Colonic mucosa (tissue), 4 donors: ENCODE data around the gene SLC4A9. TPM values are rescaled to one million over a fixed set of nuclear protein-coding genes. Genes with fewer than 3 reads are reported as not detected.

Source experiments
- DNase-seq: peaks from one replicate; pipeline ENCODE4 v3.0.0-alpha.2; 2020
- H3K27ac ChIP-seq: fragments of 200-600 bp; one replicate; pipeline ENCODE4 v1.8.0; 2021
- H3K27me3 ChIP-seq: fragments of 200-600 bp; one replicate; pipeline ENCODE4 v1.8.0; 2021
- H3K36me3 ChIP-seq: fragments of 200-600 bp; one replicate; pipeline ENCODE4 v1.8.0; 2021
- H3K4me1 ChIP-seq: fragments of 200-600 bp; one replicate; pipeline ENCODE4 v1.8.0; 2021; ENCODE audit warnings: mild to moderate bottlenecking
- H3K4me3 ChIP-seq: fragments of 200-600 bp; one replicate; pipeline ENCODE4 v1.8.0; 2021
- H3K9ac ChIP-seq, 2 donors: one replicate each; pipeline ENCODE4 v1.7.0; 2013; ENCODE audit warnings: control low read depth in 2 of 2, low read depth in 2 of 2, low read length in 2 of 2
- H3K9me3 ChIP-seq: fragments of 200-600 bp; one replicate; pipeline ENCODE4 v1.8.0; 2021
- CTCF ChIP-seq: fragments of 200-600 bp; IDR thresholded peaks from one replicate; pipeline ENCODE4 v1.8.0; 2022; ENCODE audit warnings: antibody characterized with exemption, mild to moderate bottlenecking
- intact Hi-C: fragments of 100-400 bp; cut with DNase I; formaldehyde crosslinking; loops from one replicate; pipeline ENCODE4 v1.14.1; 2022
- total RNA-seq, 2 donors: library from RNA; stranded (reverse); fragmentation: NEBNext Ultra II Directional in 1 of 2; extraction: Animal tissue kit (Norgen Biotek cat#: 25700) in 1 of 2; gene quantifications; one replicate each; pipeline ENCODE4 v1.2.1, GENCODE V29; 2021
- donor health status: healthy.
- donor health status: DM: no; HTN: no; CAD: no.
- donor health status: DM: no; HTN: no; CAD: no.

SLC4A9 gene
- total RNA-seq, 2 donors from 2014 or later, result 0.42 TPM; not detected in 1

- Histone ChIP-seq H3K27me3 (no peaks in the 10 kb centered on the region), H3K36me3 (no peaks in the 10 kb centered on the region), H3K27ac (peak overlapping the region; percentile 96), H3K9ac (peak overlapping the region; percentile 97 to 98), H3K9me3 (no peaks in the 10 kb centered on the region), H3K4me1 (peaks cover 9% of the 10 kb centered on the region), H3K4me3 (peak overlapping the region; percentile 92)
- TF ChIP-seq CTCF, result no peak
- intact Hi-C loops, result no loop called here
- DNase-seq, result peak; percentile 45
Measured at GRCh38 chr5:140402258-140403074, 42.5 kb downstream of the SLC4A9 start.

DNA sequence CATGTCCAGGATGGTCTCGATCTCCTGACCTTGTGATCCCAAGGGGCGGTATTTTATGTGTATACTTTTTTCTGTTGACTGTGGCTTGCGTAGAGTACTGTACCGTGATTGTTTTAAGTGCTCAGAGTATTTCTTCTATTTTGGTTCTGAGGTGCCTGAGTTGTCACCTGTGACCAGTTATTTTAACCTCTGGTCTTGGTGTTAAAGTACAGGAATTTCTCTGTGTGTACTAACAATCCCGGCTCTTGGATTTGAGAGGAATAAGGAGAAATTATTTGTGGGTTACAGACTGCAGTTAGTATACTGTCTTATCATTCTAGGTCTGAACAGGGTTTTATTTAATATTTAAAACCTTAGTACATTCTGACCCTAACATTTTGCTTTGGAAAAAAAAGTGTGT is 43.6 kb downstream of the SLC4A9 start:
- no peak for TF ChIP-seq CTCF
- Histone ChIP-seq H3K4me3 (peak overlapping the region; percentile 92), H3K9me3 (no peaks in the 10 kb centered on the region), H3K27ac (no peak overlapping the region), H3K36me3 (no peaks in the 10 kb centered on the region), H3K9ac (peak overlapping the region in 1 of 2 donors; percentile 13), H3K27me3 (no peaks in the 10 kb centered on the region), H3K4me1 (peaks cover 9% of the 10 kb centered on the region)
- DNase-seq, result no peak
- intact Hi-C loops, result no loop called here

GRCh38 chr5:140408750-140409241 is 48.8 kb downstream of the SLC4A9 start:
- no peaks in the 10 kb centered on the region for H3K27me3 ChIP-seq
- H3K4me3 ChIP-seq, result no peak overlapping the region
- peaks cover 2% of the 10 kb centered on the region for H3K4me1 ChIP-seq
- intact Hi-C loops, result no loop called here
- no peaks in the 10 kb centered on the region for H3K36me3 ChIP-seq
- H3K9me3 ChIP-seq, result no peaks in the 10 kb centered on the region
- no peak overlapping the region for H3K27ac ChIP-seq
- no peak overlapping the region for H3K9ac ChIP-seq
- TF ChIP-seq CTCF, result no peak
- no peak for DNase-seq

GRCh38 chr5:140413230-140413629 is 53.2 kb downstream of the SLC4A9 start:
- no peak for TF ChIP-seq CTCF
- Histone ChIP-seq H3K4me3 (no peak overlapping the region), H3K27ac (no peak overlapping the region), H3K27me3 (no peaks in the 10 kb centered on the region), H3K9me3 (no peaks in the 10 kb centered on the region), H3K4me1 (no peaks in the 10 kb centered on the region), H3K36me3 (no peaks in the 10 kb centered on the region), H3K9ac (no peak overlapping the region)
- no peak for DNase-seq
- intact Hi-C loops, result no loop called here

DNA sequence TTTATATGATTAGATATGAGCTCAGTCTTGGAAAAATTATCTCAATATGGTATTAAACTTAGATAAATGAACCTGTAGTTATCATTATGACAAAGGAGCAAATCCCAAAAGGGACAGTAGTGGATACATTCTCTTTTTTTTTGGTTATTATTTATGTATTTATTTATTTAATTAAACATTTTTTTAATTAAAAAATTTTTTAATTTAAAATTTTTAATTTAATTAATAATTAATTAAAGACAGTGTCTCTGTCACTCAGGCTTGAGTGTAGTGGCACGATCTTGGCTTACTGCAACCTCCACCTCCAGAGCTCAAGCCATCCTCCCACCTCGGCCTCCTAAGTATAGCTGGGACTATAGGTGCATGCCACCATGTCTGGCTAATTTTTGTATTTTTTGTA is 57.2 kb downstream of the SLC4A9 start:
- H3K27ac ChIP-seq, result no peak overlapping the region
- H3K9ac ChIP-seq, result no peak overlapping the region
- no peak for TF ChIP-seq CTCF
- H3K36me3 ChIP-seq, result no peaks in the 10 kb centered on the region
- H3K4me1 ChIP-seq, result no peaks in the 10 kb centered on the region
- no peak for DNase-seq
- no peak overlapping the region for H3K4me3 ChIP-seq
- no peaks in the 10 kb centered on the region for H3K9me3 ChIP-seq
- no peaks in the 10 kb centered on the region for H3K27me3 ChIP-seq
- intact Hi-C loops, result no loop called here
